Body of pancreas (tissue), 4 donors: Measurements from ENCODE around the gene DNAJB12.

ENCODE experiments used
- POLR2A ChIP-seq, 3 donors: fragments of 450-650 bp; IDR thresholded peaks; one replicate each; pipeline ENCODE4 v1.6.1; 2016; ENCODE audit warnings: antibody characterized with exemption in 3 of 3, mild to moderate bottlenecking in 2 of 3
- TF ChIP-seq, protein P1 (sequence below), 7 experiments: fragments of 450-650 bp in 4 of 7; fragments of 200-600 bp in 3 of 7; sonication (generic) in 3 of 7; IDR thresholded peaks; one replicate each; pipeline ENCODE4 v1.5.1; 2016 to 2019; ENCODE audit warnings: antibody characterized with exemption in 7 of 7

GRCh38 chr10:72356115-72356514, 1.4 kb upstream of the DNAJB12 start:
- no peak for TF ChIP-seq POLR2A (IDR thresholded peaks at IDR 0.05)
- TF ChIP-seq, protein P1, sequence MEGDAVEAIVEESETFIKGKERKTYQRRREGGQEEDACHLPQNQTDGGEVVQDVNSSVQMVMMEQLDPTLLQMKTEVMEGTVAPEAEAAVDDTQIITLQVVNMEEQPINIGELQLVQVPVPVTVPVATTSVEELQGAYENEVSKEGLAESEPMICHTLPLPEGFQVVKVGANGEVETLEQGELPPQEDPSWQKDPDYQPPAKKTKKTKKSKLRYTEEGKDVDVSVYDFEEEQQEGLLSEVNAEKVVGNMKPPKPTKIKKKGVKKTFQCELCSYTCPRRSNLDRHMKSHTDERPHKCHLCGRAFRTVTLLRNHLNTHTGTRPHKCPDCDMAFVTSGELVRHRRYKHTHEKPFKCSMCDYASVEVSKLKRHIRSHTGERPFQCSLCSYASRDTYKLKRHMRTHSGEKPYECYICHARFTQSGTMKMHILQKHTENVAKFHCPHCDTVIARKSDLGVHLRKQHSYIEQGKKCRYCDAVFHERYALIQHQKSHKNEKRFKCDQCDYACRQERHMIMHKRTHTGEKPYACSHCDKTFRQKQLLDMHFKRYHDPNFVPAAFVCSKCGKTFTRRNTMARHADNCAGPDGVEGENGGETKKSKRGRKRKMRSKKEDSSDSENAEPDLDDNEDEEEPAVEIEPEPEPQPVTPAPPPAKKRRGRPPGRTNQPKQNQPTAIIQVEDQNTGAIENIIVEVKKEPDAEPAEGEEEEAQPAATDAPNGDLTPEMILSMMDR (IDR thresholded peaks at IDR 0.05) = no peak
